ENCODE results near the gene MSMO1. TPM values are rescaled to one million over a fixed set of nuclear protein-coding genes. Genes with fewer than 3 reads are reported as not detected.
A peak's percentile ranks its signal among the peaks of the same experiment; 100 is the strongest.
"Not testable (repeated sequence)": the region's sequence is repeated elsewhere in the genome, so short reads cannot be mapped to it uniquely, and the experiment has no call there.

The MSMO1 gene
- total RNA-seq (10 to 100 TPM; 77.5 to 85.0 TPM), polyA plus RNA-seq (ENCODE audit: insufficient read depth, low read depth, low replicate concordance) (60.9 TPM)
- long read RNA-seq, donor 1, transcript MSMO1-203 (5 exons, 1,026 nt): minor isoform, 6 of 790 reads
- long read RNA-seq, donor 1, transcript MSMO1-201 (6 exons, 2,269 nt): major isoform, 522 of 790 reads
- long read RNA-seq, donor 1, transcript MSMO1-202 (5 exons, 1,789 nt): minor isoform, 33 of 790 reads
- long read RNA-seq, donor 1, partial matches to known transcripts: 190 of 790 reads
- long read RNA-seq, donor 1, other reads (novel, unspliced or antisense): 39 of 790 reads
- long read RNA-seq, donor 2, transcript MSMO1-201 (6 exons, 2,269 nt): major isoform, 450 of 629 reads
- long read RNA-seq, donor 2, transcript MSMO1-202 (5 exons, 1,789 nt): minor isoform, 29 of 629 reads
- long read RNA-seq, donor 2, partial matches to known transcripts: 102 of 629 reads
- long read RNA-seq, donor 2, other reads (novel, unspliced or antisense): 44 of 629 reads

DNA sequence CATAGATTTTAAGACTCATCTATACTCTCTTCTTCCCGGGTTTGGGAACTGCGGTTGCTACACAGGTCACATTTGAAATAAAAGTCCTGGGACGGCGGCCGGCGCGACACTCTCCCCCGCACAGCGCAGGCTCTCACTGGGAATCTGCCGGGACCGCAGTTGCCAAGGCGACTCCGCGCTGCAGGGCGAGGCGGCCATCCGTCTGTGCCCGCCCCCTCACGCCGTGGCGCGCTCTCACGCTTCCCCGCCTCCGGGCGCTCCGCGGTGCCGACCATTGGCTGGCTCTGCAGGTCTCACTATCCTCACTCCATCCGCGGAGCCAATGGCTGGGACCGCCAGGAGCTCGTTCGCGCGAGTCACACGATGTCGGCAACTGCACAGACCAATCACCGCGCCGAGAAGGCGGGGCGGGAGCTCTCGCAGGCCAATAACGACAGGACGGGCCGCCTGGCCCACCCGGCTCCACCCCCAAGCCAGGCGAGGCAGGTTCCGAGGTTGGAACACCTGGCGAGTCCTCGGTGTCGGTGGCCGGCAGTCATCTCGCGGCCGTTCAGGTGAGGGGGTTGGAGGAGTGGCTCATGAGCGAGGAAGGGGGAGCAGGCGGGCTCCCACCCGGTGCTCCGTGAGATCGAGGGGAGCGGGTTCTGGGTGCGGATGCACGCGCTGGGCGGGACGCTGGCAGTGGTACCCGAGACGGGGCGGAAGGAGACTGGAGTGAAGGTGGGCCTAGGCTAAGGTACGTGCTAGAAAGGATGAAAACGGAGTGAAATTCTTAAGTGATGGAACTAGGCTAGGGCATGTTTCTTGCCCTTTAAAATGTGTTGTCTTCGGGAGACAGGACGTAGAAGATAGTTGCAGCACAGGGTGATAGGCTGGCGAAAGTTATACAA lies at the start of gene MSMO1:
Gene MSMO1 (plus strand): TSS at position 459 of the 890 bp plus-strand sequence. CDS start 5,702 bp downstream, outside the sequence.
- H3K27me3 ChIP-seq: no peaks in the 10 kb centered on the region
- H3K27ac ChIP-seq: peak within 1 kb of the TSS; percentile 91 to 92
- H3K4me1 ChIP-seq: peaks cover 20% of the 10 kb centered on the region
- DNase-seq: peak; percentile 100
- intact Hi-C loops (cut with DNase I; ENCODE audit: low total_unique reads): no loop called here
- H3K4me3 ChIP-seq: peak within 1 kb of the TSS; percentile 77 to 89
- peak; percentile 46 for TF ChIP-seq POLR2A (IDR thresholded peaks at IDR 0.05)
- TF ChIP-seq, protein P1, sequence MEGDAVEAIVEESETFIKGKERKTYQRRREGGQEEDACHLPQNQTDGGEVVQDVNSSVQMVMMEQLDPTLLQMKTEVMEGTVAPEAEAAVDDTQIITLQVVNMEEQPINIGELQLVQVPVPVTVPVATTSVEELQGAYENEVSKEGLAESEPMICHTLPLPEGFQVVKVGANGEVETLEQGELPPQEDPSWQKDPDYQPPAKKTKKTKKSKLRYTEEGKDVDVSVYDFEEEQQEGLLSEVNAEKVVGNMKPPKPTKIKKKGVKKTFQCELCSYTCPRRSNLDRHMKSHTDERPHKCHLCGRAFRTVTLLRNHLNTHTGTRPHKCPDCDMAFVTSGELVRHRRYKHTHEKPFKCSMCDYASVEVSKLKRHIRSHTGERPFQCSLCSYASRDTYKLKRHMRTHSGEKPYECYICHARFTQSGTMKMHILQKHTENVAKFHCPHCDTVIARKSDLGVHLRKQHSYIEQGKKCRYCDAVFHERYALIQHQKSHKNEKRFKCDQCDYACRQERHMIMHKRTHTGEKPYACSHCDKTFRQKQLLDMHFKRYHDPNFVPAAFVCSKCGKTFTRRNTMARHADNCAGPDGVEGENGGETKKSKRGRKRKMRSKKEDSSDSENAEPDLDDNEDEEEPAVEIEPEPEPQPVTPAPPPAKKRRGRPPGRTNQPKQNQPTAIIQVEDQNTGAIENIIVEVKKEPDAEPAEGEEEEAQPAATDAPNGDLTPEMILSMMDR (IDR thresholded peaks at IDR 0.05): no peak
- WGBS, 2 donors: 0% methylated on average over 49 to 76 of the region's 76 CpGs
- no peaks in the 10 kb centered on the region for H3K36me3 ChIP-seq (ENCODE audit: low read depth, missing control alignments)
- H3K9me3 ChIP-seq: no peaks in the 10 kb centered on the region

DNA sequence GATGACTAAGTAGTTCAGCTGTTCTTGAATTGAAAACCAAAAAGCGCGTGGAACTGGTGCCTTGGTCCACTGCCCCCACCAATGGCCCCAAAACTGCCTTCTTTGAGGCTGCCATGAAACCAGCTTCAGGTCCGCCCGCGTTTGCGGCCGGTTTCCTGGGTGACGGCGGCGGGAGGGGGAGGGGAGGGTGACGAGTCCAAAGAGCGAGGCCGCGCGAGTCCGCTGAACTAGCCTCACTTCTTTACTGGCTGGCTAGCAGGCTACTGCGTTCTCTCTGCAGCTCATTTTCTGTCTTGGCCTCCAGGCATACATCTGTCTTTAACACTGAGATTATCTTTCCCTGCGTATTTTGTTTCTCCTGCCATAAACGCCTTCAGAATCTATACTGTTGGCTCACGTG lies 47.9 kb upstream of the MSMO1 start:
- H3K27me3 ChIP-seq; H3K4me1 ChIP-seq; H3K4me3 ChIP-seq; H3K9me3 ChIP-seq; intact Hi-C loops (cut with DNase I; ENCODE audit: low total_unique reads); H3K36me3 ChIP-seq (ENCODE audit: low read depth, missing control alignments); H3K27ac ChIP-seq: not testable (repeated sequence)
- 78 to 83% methylated on average over 20 of the region's 20 CpGs for WGBS, 2 donors
- peak; percentile 52 for DNase-seq

DNA sequence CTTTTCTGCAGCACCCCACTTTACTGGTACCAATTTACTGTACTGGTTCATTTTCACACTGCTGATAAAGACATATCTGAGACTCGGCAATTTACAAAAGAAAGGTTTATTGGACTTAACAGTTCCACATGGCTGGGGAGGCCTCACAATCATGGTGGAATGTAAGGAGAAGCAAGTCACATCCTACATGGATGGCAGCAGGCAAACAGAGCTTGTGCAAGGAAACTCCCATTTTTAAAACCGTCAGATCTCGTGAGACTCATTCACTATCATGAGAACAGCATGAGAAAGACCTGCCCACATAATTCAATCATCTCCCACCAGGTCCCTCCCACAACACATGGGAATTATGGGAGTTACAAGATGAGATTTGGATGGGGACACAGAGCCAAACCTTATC lies 42.8 kb upstream of the MSMO1 start:
- 91 to 99% methylated on average over 3 of the region's 3 CpGs for WGBS, 2 donors
- H3K4me1 ChIP-seq; DNase-seq; intact Hi-C loops (cut with DNase I; ENCODE audit: low total_unique reads); H3K36me3 ChIP-seq (ENCODE audit: low read depth, missing control alignments); H3K27ac ChIP-seq; H3K9me3 ChIP-seq; H3K27me3 ChIP-seq; H3K4me3 ChIP-seq: not testable (repeated sequence)

DNA sequence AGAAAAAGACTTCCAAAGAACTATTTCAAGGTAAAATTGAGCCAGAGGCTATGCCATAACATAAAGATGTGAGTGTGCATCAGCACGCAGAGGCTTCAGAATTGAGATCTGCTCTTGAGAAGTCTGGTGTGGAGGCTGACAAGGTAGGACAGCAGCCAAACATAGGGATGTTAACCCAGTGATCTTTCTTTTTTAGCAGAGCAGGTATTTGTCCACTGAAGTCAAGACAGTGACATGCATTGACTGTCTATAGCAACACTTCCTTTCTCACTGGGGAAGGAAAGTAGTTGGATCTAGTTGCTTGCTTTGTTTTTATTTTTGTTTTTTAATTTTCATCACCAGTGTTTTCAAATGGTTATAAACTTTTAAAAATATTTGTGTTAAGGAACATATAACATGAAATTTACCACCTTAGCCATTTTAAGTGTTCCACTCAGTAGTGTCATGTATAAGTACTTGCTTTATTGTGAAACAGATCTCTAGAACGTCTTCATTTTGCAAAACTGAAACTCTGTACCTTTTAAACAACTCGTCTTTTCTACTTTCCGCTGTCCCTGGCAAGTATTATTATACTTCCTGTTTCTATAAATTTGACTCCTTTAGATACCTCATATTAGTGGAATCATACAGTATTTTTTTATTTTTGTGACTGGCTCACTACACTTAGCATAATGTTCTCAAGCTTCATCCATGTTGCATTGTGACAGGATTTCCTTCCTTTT lies 40.7 kb upstream of the MSMO1 start:
- H3K36me3 ChIP-seq (ENCODE audit: low read depth, missing control alignments); DNase-seq; H3K9me3 ChIP-seq; H3K27ac ChIP-seq; H3K27me3 ChIP-seq; intact Hi-C loops (cut with DNase I; ENCODE audit: low total_unique reads); H3K4me1 ChIP-seq; H3K4me3 ChIP-seq: not testable (repeated sequence)
- WGBS, 2 donors: 77 to 90% methylated on average over 4 of the region's 4 CpGs

DNA sequence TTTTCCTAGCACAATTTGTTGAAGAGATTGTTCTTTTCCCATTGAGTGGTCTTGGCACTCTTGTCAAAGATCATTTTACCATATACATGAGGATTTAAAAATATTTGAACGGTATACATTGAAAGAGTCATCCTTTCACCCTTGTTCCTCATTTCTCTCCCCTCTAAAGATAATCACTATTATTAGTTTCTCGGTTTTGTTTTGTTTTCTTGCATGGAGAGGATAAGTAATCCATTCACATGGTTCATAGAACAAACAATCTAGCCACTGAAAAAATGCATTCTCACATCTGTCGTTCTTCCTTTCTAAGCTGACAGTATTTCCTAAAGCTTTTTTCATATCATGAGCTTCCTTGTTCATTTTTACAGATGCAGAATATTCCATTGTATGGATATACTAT lies 39.2 kb upstream of the MSMO1 start:
- intact Hi-C loops (cut with DNase I; ENCODE audit: low total_unique reads): no loop called here
- no peak overlapping the region for H3K27ac ChIP-seq
- H3K27me3 ChIP-seq: no peaks in the 10 kb centered on the region
- no peaks in the 10 kb centered on the region for H3K9me3 ChIP-seq
- H3K36me3 ChIP-seq (ENCODE audit: low read depth, missing control alignments): no peaks in the 10 kb centered on the region
- H3K4me3 ChIP-seq: no peak overlapping the region
- WGBS, 2 donors: 74 to 78% methylated on average over 3 of the region's 3 CpGs
- DNase-seq: no peak
- H3K4me1 ChIP-seq: no peaks in the 10 kb centered on the region
- TF ChIP-seq, protein P1 (IDR thresholded peaks at IDR 0.05): no peak
- no peak for TF ChIP-seq POLR2A (IDR thresholded peaks at IDR 0.05)
